HCT116 (cell line): ENCODE measurements around the gene G6PC2.

Source experiments
- EZH2 ChIP-seq: fragments of 200-600 bp; sonication (generic); IDR thresholded peaks from 2 replicates; pipeline ENCODE4 v1.6.1; 2017; ENCODE audit warnings: antibody characterized with exemption, mixed run types
- JUND ChIP-seq: IDR thresholded peaks from 2 replicates; pipeline ENCODE4 v1.6.1; 2012
- POLR2A ChIP-seq: IDR thresholded peaks from 2 replicates; pipeline ENCODE4 v1.7.0; 2011; ENCODE audit warnings: borderline replicate concordance; ENCODE audit not compliant: insufficient read depth, insufficient read length; ENCODE audit errors: extremely low read depth
- POLR2AphosphoS5 ChIP-seq: IDR thresholded peaks from 2 replicates; pipeline ENCODE4 v1.6.1; 2011; ENCODE audit warnings: mild to moderate bottlenecking, low read depth, low read length, moderate library complexity
- RAD21 ChIP-seq: IDR thresholded peaks from 2 replicates; pipeline ENCODE4 v1.6.1; 2012; ENCODE audit warnings: low read depth, mild to moderate bottlenecking
- SIN3A ChIP-seq: IDR thresholded peaks from 2 replicates; pipeline ENCODE4 v1.6.1; 2012; ENCODE audit warnings: low read depth
- SRF ChIP-seq: IDR thresholded peaks from 2 replicates; pipeline ENCODE4 v1.6.1; 2012; ENCODE audit warnings: low read depth
- TCF7L2 ChIP-seq: IDR thresholded peaks from 2 replicates; pipeline ENCODE4 v1.7.0; 2011; ENCODE audit warnings: borderline replicate concordance, inconsistent platforms; ENCODE audit not compliant: insufficient read depth, insufficient read length; ENCODE audit errors: extremely low read depth
- YY1 ChIP-seq: IDR thresholded peaks from 2 replicates; pipeline ENCODE4 v1.6.1; 2011; ENCODE audit warnings: low read length, low read depth, moderate library complexity, mild to moderate bottlenecking; ENCODE audit not compliant: insufficient replicate concordance; ENCODE audit errors: extremely low read depth
- ZFX ChIP-seq: fragments of 450-650 bp; IDR thresholded peaks from 2 replicates; pipeline ENCODE4 v1.6.1; 2017
- ZNF274 ChIP-seq: fragments of 200-500 bp; sonication (Bioruptor generic); IDR thresholded peaks from 2 replicates; pipeline ENCODE4 v1.6.1; 2014; ENCODE audit warnings: mild to moderate bottlenecking, low read depth, low read length, inconsistent platforms
- TF ChIP-seq, protein P1 (sequence below), 3 experiments: fragments of 200-600 bp in 1 of 3; sonication (generic) in 1 of 3; IDR thresholded peaks in 2 of 3; conservative IDR thresholded peaks in 1 of 3; 2 replicates each; pipeline ENCODE4 v1.5.1; 2012 to 2017; ENCODE audit warnings: low read depth in 2 of 3, low read length in 2 of 3, antibody characterized with exemption in 1 of 3, borderline replicate concordance in 1 of 3, control low read depth in 1 of 3, mild to moderate bottlenecking in 1 of 3, mixed read lengths in 1 of 3, mixed run types in 1 of 3, moderate library complexity in 1 of 3; ENCODE audit not compliant: insufficient read depth in 1 of 3
- TF ChIP-seq, protein P2 (sequence below): IDR thresholded peaks from 2 replicates; pipeline ENCODE4 v1.6.1; 2012

DNA sequence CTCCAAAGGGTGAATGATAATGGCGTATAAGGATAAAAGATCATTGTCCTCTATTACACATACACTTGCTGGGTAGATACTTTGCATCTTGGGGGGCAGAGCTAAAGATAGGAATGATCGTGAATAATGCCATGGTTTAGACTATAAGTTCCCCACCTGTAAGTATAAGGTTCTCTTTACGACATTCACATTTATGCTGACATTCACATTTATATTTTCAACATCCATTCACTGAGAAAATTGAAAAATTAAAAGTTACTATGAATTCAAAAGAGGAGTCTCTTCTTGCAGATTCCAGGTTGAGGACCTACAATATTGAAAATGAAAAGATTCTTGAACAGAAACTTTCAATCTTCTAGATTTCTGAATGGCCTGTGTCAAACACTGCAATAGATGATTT lies 8.8 kb upstream of the G6PC2 start:
- no peak for TF ChIP-seq POLR2AphosphoS5
- TF ChIP-seq SRF: no peak
- TF ChIP-seq, protein P1, sequence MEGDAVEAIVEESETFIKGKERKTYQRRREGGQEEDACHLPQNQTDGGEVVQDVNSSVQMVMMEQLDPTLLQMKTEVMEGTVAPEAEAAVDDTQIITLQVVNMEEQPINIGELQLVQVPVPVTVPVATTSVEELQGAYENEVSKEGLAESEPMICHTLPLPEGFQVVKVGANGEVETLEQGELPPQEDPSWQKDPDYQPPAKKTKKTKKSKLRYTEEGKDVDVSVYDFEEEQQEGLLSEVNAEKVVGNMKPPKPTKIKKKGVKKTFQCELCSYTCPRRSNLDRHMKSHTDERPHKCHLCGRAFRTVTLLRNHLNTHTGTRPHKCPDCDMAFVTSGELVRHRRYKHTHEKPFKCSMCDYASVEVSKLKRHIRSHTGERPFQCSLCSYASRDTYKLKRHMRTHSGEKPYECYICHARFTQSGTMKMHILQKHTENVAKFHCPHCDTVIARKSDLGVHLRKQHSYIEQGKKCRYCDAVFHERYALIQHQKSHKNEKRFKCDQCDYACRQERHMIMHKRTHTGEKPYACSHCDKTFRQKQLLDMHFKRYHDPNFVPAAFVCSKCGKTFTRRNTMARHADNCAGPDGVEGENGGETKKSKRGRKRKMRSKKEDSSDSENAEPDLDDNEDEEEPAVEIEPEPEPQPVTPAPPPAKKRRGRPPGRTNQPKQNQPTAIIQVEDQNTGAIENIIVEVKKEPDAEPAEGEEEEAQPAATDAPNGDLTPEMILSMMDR (IDR thresholded peaks at IDR 0.05 in 2 of 3, conservative IDR thresholded peaks at IDR 0.05 in 1 of 3; ENCODE audit: borderline replicate concordance in 1 of 3, insufficient read depth in 1 of 3, low read depth in 2 of 3, low read length in 2 of 3): no peak
- TF ChIP-seq JUND: no peak
- no peak for TF ChIP-seq EZH2
- no peak for TF ChIP-seq SIN3A
- TF ChIP-seq, protein P2, sequence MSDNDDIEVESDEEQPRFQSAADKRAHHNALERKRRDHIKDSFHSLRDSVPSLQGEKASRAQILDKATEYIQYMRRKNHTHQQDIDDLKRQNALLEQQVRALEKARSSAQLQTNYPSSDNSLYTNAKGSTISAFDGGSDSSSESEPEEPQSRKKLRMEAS: no peak
- no peak for TF ChIP-seq POLR2A
- TF ChIP-seq TCF7L2: no peak
- TF ChIP-seq ZFX: no peak
- no peak for TF ChIP-seq RAD21
- no peak for TF ChIP-seq YY1
- TF ChIP-seq ZNF274: no peak
